NCI-H2227 (cell line): ENCODE results near the gene FAM200B.

Experiments
- DNase-seq: peaks from one replicate; lab custom pipeline; 2025; ENCODE audit not compliant: unreplicated experiment; lab: John Stamatoyannopoulos, UW

Gene FAM200B

DNA sequence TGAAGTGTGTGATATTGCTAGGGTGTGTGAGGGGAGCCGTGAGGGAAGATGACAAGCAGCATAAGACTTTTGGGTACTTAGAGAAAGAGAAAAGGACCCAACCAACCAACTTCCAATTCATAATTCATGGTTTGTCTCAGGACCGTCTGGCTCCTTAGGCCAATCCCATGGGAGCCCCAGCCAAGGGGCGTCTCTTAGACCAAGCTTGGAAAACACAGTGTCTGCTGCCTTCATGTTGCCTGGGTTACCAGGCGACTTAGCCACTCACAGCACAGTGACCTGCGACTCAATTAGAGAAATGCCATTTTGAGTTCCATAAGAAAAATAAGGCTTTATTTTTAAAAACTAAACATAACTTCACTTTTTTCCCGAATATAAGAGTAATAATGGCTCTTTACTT lies 53.9 kb downstream of the FAM200B start:
- no peak for DNase-seq

- no peak for DNase-seq
Observed at GRCh38 chr4:15736514-15737050, 55.0 kb downstream of the FAM200B start.

- DNase-seq, result no peak
Observed at GRCh38 chr4:15737255-15737654, 55.6 kb downstream of the FAM200B start.

- DNase-seq, result no peak
Observed at GRCh38 chr4:15738877-15739276, 57.2 kb downstream of the FAM200B start.
